Neuron (in vitro differentiated cells): Measurements from ENCODE around the gene PTPRN2.
"Not testable (repeated sequence)": the region's sequence is repeated elsewhere in the genome, so short reads cannot be mapped to it uniquely, and the experiment has no call there.

Source experiments
- H2AFZ ChIP-seq: one replicate; pipeline ENCODE4 v1.6.1; 2013; ENCODE audit warnings: low read depth, mild to moderate bottlenecking, inconsistent platforms, low read length, moderate library complexity
- H3K27me3 ChIP-seq: one replicate; pipeline ENCODE4 v1.6.1; 2013; ENCODE audit warnings: low read length; ENCODE audit not compliant: insufficient read depth
- H3K36me3 ChIP-seq: one replicate; pipeline ENCODE4 v1.6.1; 2013; ENCODE audit warnings: low read length; ENCODE audit not compliant: insufficient read depth
- H3K4me1 ChIP-seq: one replicate; pipeline ENCODE4 v1.6.1; 2013; ENCODE audit warnings: low read length; ENCODE audit not compliant: insufficient read depth
- H3K4me3 ChIP-seq: 2 replicates; pipeline ENCODE4 v1.5.1; 2013; ENCODE audit warnings: mild to moderate bottlenecking, low read length, moderate library complexity
- H3K9me3 ChIP-seq: one replicate; pipeline ENCODE4 v1.6.1; 2013; ENCODE audit warnings: low read length

PTPRN2 gene

DNA sequence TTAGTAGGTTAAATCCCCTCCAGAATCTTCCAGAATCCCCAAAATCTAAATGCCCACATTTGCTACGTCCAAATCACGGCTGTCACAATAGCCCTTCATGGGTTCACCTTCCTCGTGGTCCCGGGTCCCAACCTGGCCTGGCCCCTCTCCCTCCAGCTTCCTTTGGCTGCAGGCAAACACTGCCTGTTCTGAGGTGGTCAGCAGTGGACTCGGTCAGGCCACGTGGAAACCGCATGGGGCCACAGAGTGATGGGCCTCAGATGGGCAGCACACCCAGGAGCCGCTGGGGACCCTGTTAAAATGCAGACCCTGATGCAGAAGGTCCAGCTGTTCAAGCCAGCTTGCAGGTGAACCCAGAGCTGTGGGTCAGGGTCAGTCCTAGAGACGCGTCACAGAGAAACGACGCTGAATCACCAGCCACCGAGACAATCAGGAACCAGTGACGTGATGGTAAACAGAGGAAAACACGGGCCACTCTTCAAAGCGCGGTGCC is 662.2 kb downstream of the PTPRN2 start:
- H3K9me3 ChIP-seq, result peaks cover 3% of the 10 kb centered on the region
- H3K4me1 ChIP-seq, result no peaks in the 10 kb centered on the region
- H3K4me3 ChIP-seq, result no peak overlapping the region
- no peaks in the 10 kb centered on the region for H3K36me3 ChIP-seq
- H3K27me3 ChIP-seq, result peaks cover 17% of the 10 kb centered on the region
- H2AFZ ChIP-seq, result no peak overlapping the region

DNA sequence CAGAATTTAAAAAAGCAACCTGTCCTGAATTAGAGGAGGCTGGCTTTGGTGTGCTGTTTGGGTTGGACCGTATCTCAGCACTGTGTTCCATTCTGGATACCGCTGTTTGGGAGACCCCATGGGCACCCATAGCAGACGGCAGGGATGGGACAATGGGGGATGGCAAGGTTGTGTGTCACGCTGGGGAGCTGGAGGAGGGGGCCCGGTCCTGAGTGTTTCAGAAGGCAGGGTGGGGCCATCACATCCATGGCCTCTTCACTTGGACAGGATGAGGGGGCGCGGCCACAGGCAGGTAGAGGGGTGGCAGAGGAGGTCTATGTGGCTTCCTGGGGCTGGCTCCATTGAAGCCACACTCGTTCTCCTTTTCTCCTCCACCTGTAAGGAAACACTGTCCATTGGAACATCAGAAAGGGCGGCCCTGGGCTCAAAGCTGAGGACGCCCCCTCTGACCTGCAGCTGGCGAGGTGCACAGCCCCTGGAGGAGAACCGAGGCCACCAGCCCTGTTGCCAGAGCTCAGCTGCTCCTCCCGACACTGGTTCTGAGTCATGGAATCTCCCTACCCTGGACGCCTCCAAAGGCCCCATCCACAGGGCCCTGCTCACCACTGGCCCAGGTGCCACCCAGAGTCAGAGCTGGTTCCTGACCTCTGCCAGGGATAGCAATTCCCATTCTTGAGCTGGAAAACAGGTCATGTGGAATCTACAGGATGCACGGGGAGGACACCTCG is 663.6 kb downstream of the PTPRN2 start:
- H3K27me3 ChIP-seq, result peaks cover 17% of the 10 kb centered on the region
- H2AFZ ChIP-seq, result no peak overlapping the region
- no peak overlapping the region for H3K4me3 ChIP-seq
- peaks cover 3% of the 10 kb centered on the region for H3K9me3 ChIP-seq
- H3K36me3 ChIP-seq, result no peaks in the 10 kb centered on the region
- H3K4me1 ChIP-seq, result no peaks in the 10 kb centered on the region

DNA sequence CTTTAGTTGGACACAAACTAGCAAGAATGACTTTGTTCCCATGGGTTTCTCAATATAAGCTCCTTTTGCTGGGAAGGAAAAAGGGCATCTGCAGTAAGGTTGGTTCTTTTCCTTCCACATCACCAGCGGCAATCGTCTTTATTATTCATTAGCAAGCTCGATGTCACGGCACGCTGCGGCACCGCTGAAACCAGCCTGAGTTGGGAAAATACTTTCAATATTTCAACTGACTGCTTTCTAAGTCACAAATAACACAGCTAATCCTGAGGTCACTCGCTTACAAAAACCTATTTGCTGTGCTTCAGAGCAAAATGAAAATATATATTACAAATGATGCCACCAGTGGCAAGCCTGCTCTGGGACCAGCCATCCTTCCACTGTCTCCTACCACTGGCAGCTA is 665.0 kb downstream of the PTPRN2 start:
- no peaks in the 10 kb centered on the region for H3K4me1 ChIP-seq
- H2AFZ ChIP-seq, result no peak overlapping the region
- peaks cover 3% of the 10 kb centered on the region for H3K9me3 ChIP-seq
- no peaks in the 10 kb centered on the region for H3K36me3 ChIP-seq
- peaks cover 10% of the 10 kb centered on the region for H3K27me3 ChIP-seq
- H3K4me3 ChIP-seq, result no peak overlapping the region

- peaks cover 7% of the 10 kb centered on the region for H3K9me3 ChIP-seq
- no peaks in the 10 kb centered on the region for H3K27me3 ChIP-seq
- no peaks in the 10 kb centered on the region for H3K4me1 ChIP-seq
- H3K36me3 ChIP-seq, result no peaks in the 10 kb centered on the region
- no peak overlapping the region for H3K4me3 ChIP-seq
- no peak overlapping the region for H2AFZ ChIP-seq
These were observed 669.1 kb downstream of the PTPRN2 start for GRCh38 chr7:157918326-157919080.

- Histone ChIP-seq H3K9me3 (peaks cover 9% of the 10 kb centered on the region), H2AFZ (no peak overlapping the region)
These were observed 670.5 kb downstream of the PTPRN2 start for GRCh38 chr7:157916946-157917640.

GRCh38 chr7:157910446-157910845 is 677.2 kb downstream of the PTPRN2 start:
- no peaks in the 10 kb centered on the region for H3K4me1 ChIP-seq
- H3K4me3 ChIP-seq, result no peak overlapping the region
- no peaks in the 10 kb centered on the region for H3K27me3 ChIP-seq
- H3K9me3 ChIP-seq, result peaks cover 10% of the 10 kb centered on the region
- no peak overlapping the region for H2AFZ ChIP-seq
- H3K36me3 ChIP-seq, result no peaks in the 10 kb centered on the region

More at GRCh38 chr7:157916946-157917640, 670.5 kb downstream of the PTPRN2 start:
- H3K36me3 ChIP-seq, result no peaks in the 10 kb centered on the region
- H3K4me1 ChIP-seq, result no peaks in the 10 kb centered on the region
- H3K4me3 ChIP-seq, result no peak overlapping the region
- H3K27me3 ChIP-seq, result no peaks in the 10 kb centered on the region

DNA sequence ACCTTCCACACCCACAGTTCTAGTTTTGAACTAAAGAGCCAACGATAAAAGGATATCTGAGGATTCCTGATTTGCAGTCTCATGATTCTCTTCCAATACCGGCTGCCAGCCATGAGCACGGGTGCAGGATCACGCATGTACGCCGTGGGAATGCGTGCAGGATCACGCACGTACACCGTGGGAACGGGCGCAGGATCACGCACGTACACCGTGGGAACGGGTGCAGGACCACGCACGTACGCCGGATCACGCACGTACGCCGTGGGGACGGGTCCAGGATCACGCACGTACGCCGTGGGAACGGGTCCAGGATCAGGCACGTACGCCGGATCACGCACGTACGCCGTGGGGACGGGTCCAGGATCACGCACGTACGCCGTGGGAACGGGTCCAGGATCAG is 677.6 kb downstream of the PTPRN2 start:
- H3K4me3 ChIP-seq, H3K9me3 ChIP-seq: not testable (repeated sequence)

GRCh38 chr7:157909370-157909769 is 678.3 kb downstream of the PTPRN2 start:
- H3K9me3 ChIP-seq, result peaks cover 8% of the 10 kb centered on the region
- H3K27me3 ChIP-seq, result no peaks in the 10 kb centered on the region
- H3K4me3 ChIP-seq, result no peak overlapping the region

More for the DNA sequence above, 677.6 kb downstream of the PTPRN2 start:
- not testable (repeated sequence) for H3K4me1 ChIP-seq, H3K27me3 ChIP-seq, H3K36me3 ChIP-seq, H2AFZ ChIP-seq

GRCh38 chr7:157908006-157908782 is 679.4 kb downstream of the PTPRN2 start:
- H3K9me3 ChIP-seq, result peaks cover 7% of the 10 kb centered on the region
- no peaks in the 10 kb centered on the region for H3K27me3 ChIP-seq
- no peak overlapping the region for H2AFZ ChIP-seq
- peaks cover 8% of the 10 kb centered on the region for H3K4me1 ChIP-seq
- H3K36me3 ChIP-seq, result no peaks in the 10 kb centered on the region
- H3K4me3 ChIP-seq, result no peak overlapping the region

More at GRCh38 chr7:157909370-157909769, 678.3 kb downstream of the PTPRN2 start:
- Histone ChIP-seq H2AFZ (no peak overlapping the region), H3K4me1 (peaks cover 8% of the 10 kb centered on the region), H3K36me3 (no peaks in the 10 kb centered on the region)

GRCh38 chr7:157907091-157907490 is 680.5 kb downstream of the PTPRN2 start:
- H3K36me3 ChIP-seq, result no peaks in the 10 kb centered on the region
- no peaks in the 10 kb centered on the region for H3K27me3 ChIP-seq
- peaks cover 8% of the 10 kb centered on the region for H3K4me1 ChIP-seq
- peaks cover 6% of the 10 kb centered on the region for H3K9me3 ChIP-seq
- no peak overlapping the region for H3K4me3 ChIP-seq
- no peak overlapping the region for H2AFZ ChIP-seq

DNA sequence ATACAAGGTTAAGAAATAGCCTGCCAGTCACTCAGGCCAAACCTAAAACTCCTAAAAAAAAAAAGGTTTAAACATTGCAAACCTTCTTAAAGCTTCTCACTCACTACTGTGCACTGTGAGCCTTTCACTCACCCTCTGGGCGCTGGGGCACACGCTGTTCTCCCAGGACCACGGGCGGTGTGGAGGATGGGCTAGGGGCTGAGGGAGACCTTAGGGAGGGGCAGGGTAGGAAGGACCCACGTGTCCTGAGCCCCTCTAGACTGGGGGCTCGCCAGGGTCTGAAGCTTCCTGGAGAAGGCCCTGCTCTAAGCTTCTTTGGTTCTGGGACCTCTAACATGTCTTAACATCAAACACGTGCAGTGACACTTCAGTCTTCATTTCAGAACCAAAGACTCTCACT is 681.0 kb downstream of the PTPRN2 start:
- peaks cover 6% of the 10 kb centered on the region for H3K9me3 ChIP-seq
- H2AFZ ChIP-seq, result no peak overlapping the region

GRCh38 chr7:157905651-157906461 is 681.8 kb downstream of the PTPRN2 start:
- peaks cover 6% of the 10 kb centered on the region for H3K9me3 ChIP-seq

More for the DNA sequence above, 681.0 kb downstream of the PTPRN2 start:
- no peaks in the 10 kb centered on the region for H3K36me3 ChIP-seq
- no peak overlapping the region for H3K4me3 ChIP-seq
- H3K27me3 ChIP-seq, result no peaks in the 10 kb centered on the region
- peaks cover 8% of the 10 kb centered on the region for H3K4me1 ChIP-seq

More at GRCh38 chr7:157905651-157906461, 681.8 kb downstream of the PTPRN2 start:
- Histone ChIP-seq H3K27me3 (no peaks in the 10 kb centered on the region), H3K4me1 (peaks cover 8% of the 10 kb centered on the region), H3K4me3 (no peak overlapping the region), H3K36me3 (no peaks in the 10 kb centered on the region), H2AFZ (no peak overlapping the region)
